Measurements from ENCODE around the gene APOC4. TPM values are rescaled to one million over a fixed set of nuclear protein-coding genes. Genes with fewer than 3 reads are reported as not detected.
"Not testable (repeated sequence)": the region's sequence is repeated elsewhere in the genome, so short reads cannot be mapped to it uniquely, and the experiment has no call there.

Gene APOC4
- total RNA-seq, 1 experiment from 2014 or later, result not detected

DNA sequence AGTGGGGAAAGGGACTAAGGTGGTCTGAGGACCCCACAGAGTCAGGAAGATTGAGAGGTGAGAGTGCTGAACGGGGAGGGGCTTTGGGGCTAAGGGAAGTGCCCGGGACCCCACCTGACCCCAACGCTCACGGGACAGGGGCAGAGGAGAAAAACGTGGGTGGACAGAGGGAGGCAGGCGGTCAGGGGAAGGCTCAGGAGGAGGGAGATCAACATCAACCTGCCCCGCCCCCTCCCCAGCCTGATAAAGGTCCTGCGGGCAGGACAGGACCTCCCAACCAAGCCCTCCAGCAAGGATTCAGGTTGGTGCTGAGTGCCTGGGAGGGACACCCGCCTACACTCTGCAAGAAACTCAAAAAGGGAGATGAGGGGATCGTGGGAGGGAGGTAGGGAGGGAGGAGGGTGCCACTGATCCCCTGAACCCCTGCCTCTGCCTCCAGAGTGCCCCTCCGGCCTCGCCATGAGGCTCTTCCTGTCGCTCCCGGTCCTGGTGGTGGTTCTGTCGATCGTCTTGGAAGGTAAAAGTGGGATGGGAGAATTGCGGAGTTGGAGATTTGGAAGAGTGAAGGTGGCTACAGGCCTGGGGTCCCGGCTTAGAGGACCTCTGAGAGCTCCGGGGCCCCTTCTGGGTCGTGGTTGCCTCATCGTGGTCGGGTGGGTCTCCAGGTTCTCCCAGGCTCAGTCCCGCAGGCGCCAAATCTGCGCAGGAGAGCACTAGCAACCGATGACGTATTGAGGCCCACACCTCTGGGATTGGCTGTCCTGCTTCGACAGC, 27.4 kb upstream of the APOC4 start, which contains the start of gene APOC1:
TSS of gene APOC1 (plus strand) at position 176 of the 774 bp plus-strand sequence. CDS start at position 460, 284 bp downstream.
- DNase-seq (ENCODE audit: low read depth), result peak; percentile 77

DNA sequence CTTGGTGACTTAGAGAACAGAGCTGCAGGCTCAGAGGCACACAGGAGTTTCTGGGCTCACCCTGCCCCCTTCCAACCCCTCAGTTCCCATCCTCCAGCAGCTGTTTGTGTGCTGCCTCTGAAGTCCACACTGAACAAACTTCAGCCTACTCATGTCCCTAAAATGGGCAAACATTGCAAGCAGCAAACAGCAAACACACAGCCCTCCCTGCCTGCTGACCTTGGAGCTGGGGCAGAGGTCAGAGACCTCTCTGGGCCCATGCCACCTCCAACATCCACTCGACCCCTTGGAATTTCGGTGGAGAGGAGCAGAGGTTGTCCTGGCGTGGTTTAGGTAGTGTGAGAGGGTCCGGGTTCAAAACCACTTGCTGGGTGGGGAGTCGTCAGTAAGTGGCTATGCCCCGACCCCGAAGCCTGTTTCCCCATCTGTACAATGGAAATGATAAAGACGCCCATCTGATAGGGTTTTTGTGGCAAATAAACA, 17.8 kb upstream of the APOC4 start:
- no peak for DNase-seq (ENCODE audit: low read depth)

DNA sequence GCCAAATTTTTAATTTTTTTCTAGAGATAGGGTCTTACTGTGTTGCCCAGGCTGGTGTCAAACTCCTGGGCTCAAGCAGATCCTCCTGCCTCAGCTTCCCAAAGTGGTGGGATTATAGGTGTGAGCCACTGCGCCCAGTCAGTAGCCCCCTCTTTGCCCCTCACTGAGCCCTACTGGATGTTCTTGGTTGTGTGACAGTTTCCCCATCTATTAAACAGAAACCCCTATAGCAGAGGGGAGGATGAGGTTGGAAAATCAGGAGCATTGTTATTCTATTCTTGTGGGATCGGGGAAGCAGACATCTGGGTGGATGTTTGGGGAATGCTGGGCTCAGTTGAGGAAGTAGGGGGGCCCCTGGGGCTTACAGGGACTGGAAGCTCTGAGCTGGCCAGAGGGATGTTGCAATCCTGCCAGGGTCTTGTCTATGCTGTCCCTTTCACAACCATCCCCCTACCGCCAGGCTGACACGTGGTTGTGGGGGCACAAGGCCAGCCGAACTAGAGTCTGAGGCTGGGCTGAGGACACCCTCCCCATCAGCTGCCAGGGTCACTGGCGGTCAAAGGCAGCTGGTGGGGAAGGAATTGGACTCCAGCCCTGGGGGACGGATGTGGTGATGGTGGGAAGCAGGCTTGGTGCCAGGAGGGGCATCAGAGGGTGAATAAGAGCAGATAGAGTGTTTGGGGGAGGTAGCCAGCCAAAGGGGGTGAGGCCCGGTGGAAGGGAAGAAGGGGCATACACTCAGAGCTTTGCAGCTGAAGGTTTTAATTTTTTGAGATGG, 16.7 kb upstream of the APOC4 start:
- DNase-seq (ENCODE audit: low read depth), result peak; percentile 80

DNA sequence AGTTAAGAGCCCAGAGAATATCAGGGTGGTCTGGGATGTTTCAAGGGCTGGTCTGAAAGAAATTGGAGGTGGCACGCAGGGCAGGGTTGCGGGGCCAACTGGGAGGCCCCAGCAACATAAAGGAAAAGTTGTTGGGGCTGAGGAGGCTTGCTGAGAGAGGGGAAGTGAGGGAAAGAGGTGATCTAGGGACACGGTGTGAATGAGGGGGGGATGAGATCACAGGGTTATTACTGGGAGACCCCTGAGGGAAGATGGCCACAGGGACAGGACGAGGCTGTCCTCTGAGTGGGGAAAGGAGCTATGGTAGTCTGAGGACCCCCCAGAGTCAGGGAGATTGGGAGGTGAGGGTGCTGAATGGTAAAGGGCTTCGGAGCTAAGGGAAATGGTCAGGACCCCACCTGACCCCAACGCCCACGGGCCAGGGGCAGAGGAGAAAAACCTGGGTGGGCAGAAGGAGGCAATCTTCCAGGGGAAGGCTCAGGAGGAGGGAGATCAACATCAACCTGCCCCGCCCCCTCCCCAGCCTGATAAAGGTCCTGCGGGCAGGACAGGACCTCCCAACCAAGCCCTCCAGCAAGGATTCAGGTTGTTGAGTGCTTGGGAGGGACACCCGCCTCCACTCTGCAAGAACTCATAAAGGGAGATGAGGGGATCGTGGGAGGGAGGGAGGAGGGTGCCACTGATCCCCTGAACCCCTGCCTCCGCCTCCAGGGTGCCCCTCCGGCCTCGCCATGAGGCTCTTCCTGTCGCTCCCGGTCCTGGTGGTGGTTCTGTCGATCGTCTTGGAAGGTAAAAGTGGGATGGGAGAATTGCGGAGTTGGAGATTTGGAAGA, 15.6 kb upstream of the APOC4 start:
- not testable (repeated sequence) for DNase-seq (ENCODE audit: low read depth)

DNA sequence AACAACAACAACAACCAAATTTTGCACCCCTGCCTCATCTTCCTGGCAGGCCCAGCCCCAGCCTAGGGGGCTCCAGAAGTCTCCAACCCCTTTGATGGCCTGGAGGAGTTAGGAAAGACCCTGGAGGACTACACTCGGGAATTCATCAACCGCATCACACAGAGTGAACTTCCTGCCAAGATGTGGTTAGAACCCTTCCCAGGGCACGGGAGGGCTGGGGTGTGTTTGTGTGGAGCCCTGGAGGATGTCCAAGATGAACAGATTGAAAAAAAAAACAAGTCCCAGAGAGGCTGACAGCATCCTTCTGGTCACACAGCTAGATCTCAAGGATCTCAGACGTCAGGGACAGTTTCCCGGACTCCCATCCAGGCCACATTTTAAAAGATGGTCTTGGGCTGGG, 14.3 kb upstream of the APOC4 start:
- peak; percentile 56 for DNase-seq (ENCODE audit: low read depth)

DNA sequence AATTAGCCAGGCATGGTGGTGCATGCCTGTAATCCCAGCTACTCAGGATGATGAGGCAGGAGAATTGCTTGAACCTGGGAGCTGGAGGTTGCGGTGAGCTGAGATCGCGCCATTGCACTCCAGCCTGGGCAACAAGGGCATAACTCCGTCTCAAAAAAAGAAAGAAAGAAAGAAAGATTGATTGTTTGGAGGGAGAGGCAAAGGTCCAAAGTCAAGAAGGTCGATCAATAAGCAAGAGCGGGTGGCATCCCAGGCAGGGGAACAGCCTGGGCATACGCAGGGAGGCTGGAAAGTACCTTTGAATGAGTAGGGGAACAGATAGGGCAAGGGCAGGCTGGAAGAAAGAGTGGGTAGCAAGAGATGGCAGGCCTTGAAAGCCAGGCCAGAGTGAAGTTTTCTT, 11.9 kb upstream of the APOC4 start:
- no peak for DNase-seq (ENCODE audit: low read depth)

DNA sequence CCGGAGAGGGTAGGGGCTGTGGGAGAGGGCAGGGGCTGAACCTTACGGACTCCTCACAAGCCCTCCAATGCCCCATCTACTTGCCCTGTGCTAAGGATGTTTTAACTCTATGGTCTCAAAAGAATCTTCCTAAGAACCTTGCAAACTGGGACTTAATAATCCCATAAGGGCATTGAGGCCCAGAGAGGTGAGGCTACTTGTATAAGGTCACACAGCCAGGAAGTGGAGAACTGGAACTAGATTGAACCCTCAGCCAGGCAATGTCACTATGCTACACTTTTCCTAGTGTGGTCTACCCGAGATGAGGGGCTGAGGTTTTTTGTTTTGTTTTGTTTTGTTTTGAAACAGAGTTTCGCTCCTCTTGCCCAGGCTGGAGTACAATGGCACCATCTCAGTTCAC, 10.5 kb upstream of the APOC4 start:
- DNase-seq (ENCODE audit: low read depth), result no peak

- DNase-seq (ENCODE audit: low read depth), result no peak
These were observed 2.4 kb upstream of the APOC4 start for GRCh38 chr19:44939668-44940067.

DNA sequence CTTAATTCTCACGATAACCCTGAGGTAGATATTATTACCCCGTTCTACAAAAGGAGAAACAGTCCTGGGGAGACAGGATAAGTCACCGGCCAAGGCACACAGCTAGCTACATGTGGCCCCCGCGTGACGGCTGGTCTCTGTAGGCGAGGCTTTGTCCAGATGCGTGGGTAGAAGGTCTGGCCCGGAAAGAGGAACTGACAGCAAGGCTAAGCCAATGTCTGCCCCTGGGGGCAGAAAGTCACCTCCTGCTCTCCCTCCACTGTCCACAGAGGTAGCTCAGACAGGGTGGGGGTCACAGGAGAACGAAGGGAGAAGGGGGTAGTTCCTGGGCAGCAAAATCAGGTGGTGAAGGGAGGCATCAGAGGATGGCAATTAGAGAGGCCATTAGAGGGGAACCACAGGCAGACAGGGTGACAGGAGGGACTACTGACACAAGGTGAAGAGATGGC, 1.8 kb downstream of the APOC4 start:
- DNase-seq (ENCODE audit: low read depth), result peak; percentile 64

DNA sequence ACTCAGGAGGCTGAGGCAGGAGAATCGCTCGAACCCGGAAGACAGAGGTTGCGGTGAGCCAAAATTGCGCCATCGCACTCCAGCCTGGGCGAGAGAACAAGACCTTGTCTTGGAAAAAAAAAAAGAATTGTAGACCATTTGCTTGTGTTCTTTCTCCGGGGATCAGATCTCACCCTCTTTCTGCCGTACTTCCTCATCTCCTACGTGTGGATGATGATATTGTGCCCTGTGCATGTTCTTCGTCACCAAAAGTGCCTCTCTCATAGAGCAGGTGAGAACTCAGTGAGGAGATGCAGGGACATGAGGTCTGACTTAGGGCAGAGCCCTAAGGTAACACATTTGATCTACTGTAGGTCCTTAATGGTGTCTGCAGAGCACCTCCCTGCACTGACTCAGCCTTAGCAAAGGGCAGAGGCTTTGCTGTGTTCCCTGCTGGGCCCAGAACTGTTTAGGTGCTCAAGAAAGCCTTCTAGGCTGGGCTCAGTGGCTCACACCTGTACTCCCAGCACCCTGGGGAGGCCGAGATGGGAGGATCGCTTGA, 5.1 kb downstream of the APOC4 start:
- DNase-seq (ENCODE audit: low read depth), result no peak

DNA sequence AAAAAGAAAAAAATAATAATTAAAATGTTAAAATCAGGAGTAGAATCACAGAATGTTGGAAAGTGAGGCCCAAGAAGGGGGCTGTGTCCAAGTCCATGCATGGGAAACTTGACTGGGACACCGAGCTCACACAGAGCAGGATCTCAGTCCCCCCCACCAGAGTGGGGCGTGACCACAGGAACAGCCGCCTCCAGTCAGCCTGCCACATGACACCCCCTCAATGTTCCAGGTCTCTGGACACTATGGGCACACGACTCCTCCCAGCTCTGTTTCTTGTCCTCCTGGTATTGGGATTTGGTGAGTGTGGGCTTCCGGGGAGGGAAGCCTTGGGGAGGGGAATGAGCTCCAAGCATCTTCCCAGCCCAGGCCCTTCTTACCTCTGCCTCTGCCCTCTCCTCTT, 6.2 kb downstream of the APOC4 start:
- DNase-seq (ENCODE audit: low read depth), result no peak

- DNase-seq (ENCODE audit: low read depth), result no peak
These were observed 6.8 kb downstream of the APOC4 start for GRCh38 chr19:44948763-44949374.

GRCh38 chr19:44949550-44949949, 7.5 kb downstream of the APOC4 start:
- no peak for DNase-seq (ENCODE audit: low read depth)

DNA sequence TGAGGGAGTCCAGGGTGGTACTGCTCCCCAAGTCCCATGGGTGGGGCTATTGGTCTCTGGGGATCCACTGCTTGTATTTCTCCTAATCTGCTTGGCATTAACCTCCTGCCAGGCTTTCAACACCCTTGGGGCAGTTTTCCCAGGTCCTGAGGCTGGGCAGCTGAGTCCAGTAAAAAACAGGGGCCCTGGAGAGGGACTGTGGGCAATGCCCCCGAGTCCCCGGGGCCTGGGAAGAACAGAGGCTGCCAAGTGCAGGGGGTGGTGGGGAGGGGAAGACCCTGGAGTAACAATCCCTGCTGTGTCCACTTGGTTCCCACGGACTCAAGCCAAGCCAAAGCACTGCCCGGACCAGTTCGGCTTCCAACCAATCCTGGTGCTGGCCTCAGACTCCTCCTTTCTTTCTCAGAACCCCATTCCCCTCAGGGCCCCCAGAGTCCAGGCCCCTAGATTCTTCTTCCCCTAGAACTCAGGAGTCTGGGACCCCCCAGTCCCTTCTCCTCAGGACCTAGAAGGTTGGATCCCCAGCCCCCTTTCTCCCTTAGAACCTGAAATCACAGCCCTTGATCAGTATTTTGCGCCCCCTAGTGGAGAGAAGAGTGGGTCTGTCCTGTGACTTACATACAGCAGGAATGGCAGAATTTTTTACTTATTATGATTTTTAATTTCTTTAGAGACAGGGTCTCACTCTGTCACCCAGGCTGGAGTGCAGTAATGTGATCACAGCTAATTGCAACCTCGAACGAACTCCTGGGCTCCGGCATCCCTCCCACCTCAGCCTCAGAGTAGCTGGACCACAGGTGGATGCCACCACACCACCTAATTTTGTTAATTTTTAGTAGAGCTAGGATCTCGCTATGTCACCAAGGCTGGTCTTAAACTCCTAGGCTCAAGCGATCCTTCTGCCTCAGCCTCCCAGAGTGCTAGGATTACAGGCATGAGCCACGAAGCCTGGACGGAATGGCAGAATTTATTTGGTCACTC, 9.4 kb downstream of the APOC4 start:
- peak; percentile 73 for DNase-seq (ENCODE audit: low read depth)

- no peak for DNase-seq (ENCODE audit: low read depth)
These were observed 12.2 kb downstream of the APOC4 start for GRCh38 chr19:44954278-44954648.

- peak; percentile 96 for DNase-seq (ENCODE audit: low read depth)
These were observed 12.8 kb downstream of the APOC4 start, which contains the start of gene CLPTM1 for GRCh38 chr19:44954649-44955504. CLPTM1 (plus strand) TSS chr19:44955380; CDS start chr19:44955396, 16 bp downstream.

- no peak for DNase-seq (ENCODE audit: low read depth)
These were observed 13.7 kb downstream of the APOC4 start for GRCh38 chr19:44955505-44956439.

GRCh38 chr19:44957526-44957925, 15.5 kb downstream of the APOC4 start:
- DNase-seq (ENCODE audit: low read depth), result no peak

Measured in RPMI7951 (cell line).